BE2C (cell line): Measurements from ENCODE around the gene PAQR6.

Source experiments
- DNase-seq: peaks from one replicate; pipeline ENCODE4 v3.0.0-alpha.2; 2020
- H3K27me3 ChIP-seq: fragments of 250-450 bp; sonication (Bioruptor Pico); 2 replicates; pipeline ENCODE4 v1.5.1; 2020; ENCODE audit warnings: mild to moderate bottlenecking
- H3K36me3 ChIP-seq: fragments of 250-450 bp; sonication (Bioruptor Pico); 2 replicates; pipeline ENCODE4 v1.5.1; 2020; ENCODE audit warnings: mild to moderate bottlenecking
- H3K4me1 ChIP-seq: fragments of 250-450 bp; sonication (Bioruptor Pico); 2 replicates; pipeline ENCODE4 v1.5.1; 2020
- H3K4me3 ChIP-seq: 2 replicates; pipeline ENCODE4 v1.5.1; 2011; ENCODE audit warnings: low read depth, low read length
- H3K9me3 ChIP-seq: fragments of 250-450 bp; sonication (Bioruptor Pico); 2 replicates; pipeline ENCODE4 v1.5.1; 2020
- CTCF ChIP-seq: IDR thresholded peaks from 2 replicates; pipeline ENCODE4 v1.5.1; 2012; ENCODE audit warnings: mild to moderate bottlenecking, low read depth, low read length

Gene PAQR6

DNA sequence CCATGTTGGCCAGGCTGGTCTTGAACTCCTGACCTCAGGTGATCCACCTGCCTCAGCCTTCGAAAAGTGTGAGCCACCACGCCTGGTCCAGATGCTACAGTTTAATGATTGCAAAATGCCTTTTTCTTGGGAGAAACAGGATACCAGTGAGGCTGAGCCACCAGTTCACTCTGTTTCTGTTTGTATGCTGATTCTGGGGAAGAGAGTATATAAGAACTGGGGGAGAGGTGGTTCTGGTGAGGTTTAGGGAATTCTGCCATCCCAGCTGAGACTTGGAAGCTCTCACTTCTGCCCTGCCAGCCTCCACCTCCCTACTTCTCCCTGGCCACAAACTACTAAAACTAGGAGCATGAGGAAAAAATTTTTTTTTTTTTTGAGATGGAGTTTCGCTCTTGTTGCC, 43.2 kb downstream of the PAQR6 start:
- H3K4me3 ChIP-seq = no peak overlapping the region
- H3K4me1 ChIP-seq = no peaks in the 10 kb centered on the region
- H3K27me3 ChIP-seq = no peaks in the 10 kb centered on the region
- no peaks in the 10 kb centered on the region for H3K9me3 ChIP-seq
- no peak for TF ChIP-seq CTCF
- no peak for DNase-seq
- H3K36me3 ChIP-seq = peaks cover 41% of the 10 kb centered on the region

- DNase-seq = no peak
- no peaks in the 10 kb centered on the region for H3K9me3 ChIP-seq
- H3K4me1 ChIP-seq = no peaks in the 10 kb centered on the region
- H3K4me3 ChIP-seq = no peak overlapping the region
- TF ChIP-seq CTCF = no peak
- no peaks in the 10 kb centered on the region for H3K27me3 ChIP-seq
- peaks cover 36% of the 10 kb centered on the region for H3K36me3 ChIP-seq
Measured at GRCh38 chr1:156203331-156203730, 44.5 kb downstream of the PAQR6 start.

GRCh38 chr1:156200044-156200443, 47.8 kb downstream of the PAQR6 start:
- H3K9me3 ChIP-seq = no peaks in the 10 kb centered on the region
- no peaks in the 10 kb centered on the region for H3K4me1 ChIP-seq
- no peak for TF ChIP-seq CTCF
- H3K4me3 ChIP-seq = no peak overlapping the region
- DNase-seq = no peak
- peaks cover 26% of the 10 kb centered on the region for H3K36me3 ChIP-seq
- no peaks in the 10 kb centered on the region for H3K27me3 ChIP-seq

DNA sequence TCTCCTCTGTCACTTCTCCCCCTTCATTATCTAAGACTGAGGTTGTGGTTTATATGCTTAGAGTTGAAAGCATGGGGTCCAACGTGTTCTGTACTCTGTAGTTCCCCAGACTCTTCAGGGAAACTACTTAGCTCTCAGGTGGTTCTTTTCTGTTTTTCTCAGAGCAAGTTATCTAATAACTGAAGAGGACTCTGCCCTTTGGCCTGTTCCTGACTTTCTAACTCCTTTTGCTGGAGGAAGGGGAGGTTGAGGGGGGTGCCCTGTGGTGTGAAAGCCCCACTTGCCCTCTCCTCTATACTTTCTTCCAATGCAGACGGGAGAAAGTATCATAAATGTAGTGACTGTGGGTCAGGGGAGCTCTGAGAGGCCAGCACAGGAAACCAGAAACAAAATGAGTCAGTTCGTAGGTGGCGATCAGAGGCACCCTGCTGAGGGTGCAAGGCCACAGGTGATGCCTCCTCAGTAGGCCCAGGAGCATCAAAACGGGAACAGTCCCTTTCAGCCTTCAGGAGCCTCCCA, 49.0 kb downstream of the PAQR6 start:
- no peaks in the 10 kb centered on the region for H3K27me3 ChIP-seq
- H3K4me1 ChIP-seq = no peaks in the 10 kb centered on the region
- no peaks in the 10 kb centered on the region for H3K9me3 ChIP-seq
- no peak for DNase-seq
- TF ChIP-seq CTCF = no peak
- no peak overlapping the region for H3K4me3 ChIP-seq
- peaks cover 22% of the 10 kb centered on the region for H3K36me3 ChIP-seq

- H3K36me3 ChIP-seq = peaks cover 17% of the 10 kb centered on the region
- no peak overlapping the region for H3K4me3 ChIP-seq
- DNase-seq = no peak
- H3K4me1 ChIP-seq = no peaks in the 10 kb centered on the region
- H3K27me3 ChIP-seq = no peaks in the 10 kb centered on the region
- H3K9me3 ChIP-seq = no peaks in the 10 kb centered on the region
- no peak for TF ChIP-seq CTCF
Measured at GRCh38 chr1:156196445-156196844, 51.4 kb downstream of the PAQR6 start.

- no peaks in the 10 kb centered on the region for H3K4me1 ChIP-seq
- peaks cover 17% of the 10 kb centered on the region for H3K36me3 ChIP-seq
- H3K4me3 ChIP-seq = no peak overlapping the region
- H3K27me3 ChIP-seq = no peaks in the 10 kb centered on the region
- no peak for DNase-seq
- TF ChIP-seq CTCF = no peak
- no peaks in the 10 kb centered on the region for H3K9me3 ChIP-seq
Measured at GRCh38 chr1:156195853-156196252, 52.0 kb downstream of the PAQR6 start.
